Spleen (tissue), 7 donors: ENCODE results near the gene GLIS1.

Experiments
- CTCF ChIP-seq, 11 experiments: fragments of 200-600 bp in 7 of 11; fragments of 450-650 bp in 4 of 11; sonication (generic) in 4 of 11; IDR thresholded peaks in 8 of 11; conservative IDR thresholded peaks in 3 of 11; 1 replicate in 7 of 11; 2 replicates in 4 of 11; pipeline versions ENCODE4 v1.4.0 to v1.8.0; 2016 to 2021; ENCODE audit warnings: antibody characterized with exemption in 11 of 11, inconsistent platforms in 4 of 11, mild to moderate bottlenecking in 1 of 11
- POLR2A ChIP-seq, 3 donors: fragments of 450-650 bp; IDR thresholded peaks; one replicate each; pipeline ENCODE4 v1.5.1; 2017; ENCODE audit warnings: antibody characterized with exemption in 3 of 3, mild to moderate bottlenecking in 1 of 3
- donor health status: DM: no; HTN: no; CAD: no; lungs with moderate emphysema.
- donor health status: DM: no; HTN: no; CAD: no.
- donor health status: DM: no; HTN: no; CAD: no.

GRCh38 chr1:53715478-53715877, 23.5 kb downstream of the GLIS1 start:
- no peak for TF ChIP-seq POLR2A (IDR thresholded peaks at IDR 0.05)
- TF ChIP-seq CTCF (IDR thresholded peaks at IDR 0.05 in 8 of 11, conservative IDR thresholded peaks at IDR 0.05 in 3 of 11), result peak in 2 of 11 experiments; percentile 8 to 22
